K562 (cell line): ENCODE results near the gene THOP1. TPM values are rescaled to one million over a fixed set of nuclear protein-coding genes. Genes with fewer than 3 reads are reported as not detected.

ENCODE experiments used
- HMG20B ChIP-seq: fragments of 250-450 bp; sonication (Bioruptor Pico); IDR thresholded peaks from 2 replicates; pipeline ENCODE4 v1.5.0; 2021; ENCODE audit warnings: mild to moderate bottlenecking
- JUND ChIP-seq, 2 experiments: IDR thresholded peaks; 2 replicates in 1 of 2; 3 replicates in 1 of 2; pipeline ENCODE4 v1.6.1; 2011; ENCODE audit warnings: borderline replicate concordance in 2 of 2, low read depth in 2 of 2, low read length in 2 of 2, improper control_type of control experiment in 1 of 2, missing biosample characterization in 1 of 2, missing genetic modification characterization in 1 of 2, missing genetic modification reagents in 1 of 2
- KDM5B ChIP-seq: fragments of 200-600 bp; sonication (generic); IDR thresholded peaks from 2 replicates; pipeline ENCODE4 v1.6.1; 2012; ENCODE audit warnings: low read depth, mild to moderate bottlenecking, moderate library complexity, low read length, control low read depth, inconsistent platforms; ENCODE audit not compliant: insufficient replicate concordance
- NBN ChIP-seq: fragments of 450-650 bp; IDR thresholded peaks from 2 replicates; pipeline ENCODE4 v1.6.1; 2016; ENCODE audit warnings: low read depth, mild to moderate bottlenecking
- PHF21A ChIP-seq: fragments of 450-650 bp; IDR thresholded peaks from 2 replicates; pipeline ENCODE4 v1.6.1; 2017; ENCODE audit warnings: low read depth, borderline replicate concordance
- POLR2B ChIP-seq: fragments of 450-650 bp; IDR thresholded peaks from 2 replicates; pipeline ENCODE4 v1.6.1; 2018; ENCODE audit warnings: low read depth; ENCODE audit not compliant: partially characterized antibody
- SAFB ChIP-seq: fragments of 200-400 bp; formaldehyde crosslinking; IDR thresholded peaks from 2 replicates; pipeline ENCODE4 v1.6.1; 2017; ENCODE audit warnings: low read depth, low read length, borderline replicate concordance
- polyA plus RNA-seq, 8 experiments: library from polyadenylated mRNA; depleted of rRNA in 4 of 8; stranded (reverse) in 5 of 8; unstranded in 3 of 8; fragments of >200 nt; fragmentation: Nextera tagmentation in 2 of 8; fragmentation: Illumina TruSeq in 1 of 8; extraction: Ambion mirVana in 2 of 8; extraction: Trizol in 1 of 8; gene quantifications; 2 replicates each; pipeline versions ENCODE4 v1.2.1 to v1.2.3, GENCODE V29; 2011 to 2014; ENCODE audit warnings: inconsistent platforms in 1 of 8, missing spikeins in 1 of 8
- total RNA-seq, 7 experiments: library from RNA; depleted of rRNA in 6 of 7; stranded (reverse); fragments of >200 nt in 6 of 7; fragmentation: Illumina TruSeq in 2 of 7; extraction: Trizol in 2 of 7; gene quantifications; 2 replicates each; pipeline versions ENCODE4 v1.2.1 to v1.2.3, GENCODE V29; 2011 to 2021; ENCODE audit warnings: low replicate concordance in 1 of 7
- TF ChIP-seq, protein P1 (sequence below): fragments of 450-650 bp; IDR thresholded peaks from 2 replicates; pipeline ENCODE4 v1.6.1; 2016; ENCODE audit warnings: low read depth
- TF ChIP-seq, protein P2 (sequence below), 2 experiments: fragments of 450-650 bp in 1 of 2; IDR thresholded peaks; 2 replicates each; pipeline ENCODE4 v1.6.1; 2011 to 2017; ENCODE audit warnings: low read depth in 2 of 2, antibody characterized with exemption in 1 of 2, borderline replicate concordance in 1 of 2, low read length in 1 of 2, mild to moderate bottlenecking in 1 of 2, mixed read lengths in 1 of 2; ENCODE audit not compliant: control insufficient read depth in 1 of 2
- TF ChIP-seq, protein P3 (sequence below): fragments of 200-800 bp; sonication (Bioruptor generic); IDR thresholded peaks from 2 replicates; pipeline ENCODE4 v1.6.1; 2017; ENCODE audit warnings: missing genetic modification characterization, missing compliant biosample characterization

Gene THOP1
- total and polyA plus RNA-seq, 9 of the 15 experiments (the other 6 are each of a cell fraction or from before 2014, with no cell fraction given) = 1.3 to 255 (median 96.1) TPM

DNA sequence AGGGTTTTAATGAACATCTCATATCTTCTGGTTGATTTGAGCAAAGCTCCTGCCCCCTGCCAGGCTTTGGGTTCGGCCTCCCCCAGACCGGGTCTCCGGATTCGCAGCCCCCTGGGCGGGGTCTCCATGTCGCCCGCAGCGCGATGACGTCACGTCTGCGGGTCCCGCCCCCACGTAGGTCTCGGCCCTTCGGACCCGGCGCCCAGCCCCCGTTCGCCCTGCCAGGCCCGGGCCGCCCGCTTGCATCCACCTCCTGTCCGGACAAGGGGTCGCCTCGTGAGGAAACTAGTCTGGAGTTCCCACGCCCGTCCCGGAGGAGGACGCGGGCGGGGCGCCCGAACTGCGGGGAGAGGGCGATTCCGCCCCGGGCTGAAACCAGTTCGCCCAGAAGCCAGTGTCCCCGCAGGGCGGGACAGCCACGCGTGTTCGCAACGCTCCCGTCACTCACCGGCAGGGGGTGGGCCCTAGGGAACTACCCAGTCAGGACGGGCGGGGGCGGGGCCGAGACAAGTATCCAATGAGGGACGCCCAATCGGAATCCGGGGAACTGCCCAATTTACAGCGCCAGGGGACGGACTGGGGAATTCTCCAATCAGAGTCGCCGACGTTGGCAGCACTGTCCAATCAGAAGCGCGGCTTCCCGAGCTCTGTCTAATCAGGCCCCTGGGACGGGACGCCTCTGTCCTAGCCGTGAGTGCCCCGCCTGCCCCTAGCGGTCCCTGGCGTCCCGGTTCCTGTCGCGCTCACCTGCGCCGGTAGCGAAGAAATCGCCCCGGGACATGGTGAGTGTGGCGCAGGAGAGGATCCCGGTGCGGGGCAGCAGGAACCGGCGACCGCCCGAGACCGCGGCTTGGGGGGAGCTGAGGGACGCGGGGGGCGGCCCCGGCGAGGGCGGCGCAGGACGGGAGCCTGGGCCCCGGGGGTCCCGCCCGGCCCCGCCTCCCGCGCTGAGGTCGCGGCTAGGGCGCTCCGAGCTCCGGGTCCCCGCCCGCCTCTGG is 55.8 kb downstream of the THOP1 start, which contains the start of gene ZNF555 (continued):
- TF ChIP-seq, protein P1, sequence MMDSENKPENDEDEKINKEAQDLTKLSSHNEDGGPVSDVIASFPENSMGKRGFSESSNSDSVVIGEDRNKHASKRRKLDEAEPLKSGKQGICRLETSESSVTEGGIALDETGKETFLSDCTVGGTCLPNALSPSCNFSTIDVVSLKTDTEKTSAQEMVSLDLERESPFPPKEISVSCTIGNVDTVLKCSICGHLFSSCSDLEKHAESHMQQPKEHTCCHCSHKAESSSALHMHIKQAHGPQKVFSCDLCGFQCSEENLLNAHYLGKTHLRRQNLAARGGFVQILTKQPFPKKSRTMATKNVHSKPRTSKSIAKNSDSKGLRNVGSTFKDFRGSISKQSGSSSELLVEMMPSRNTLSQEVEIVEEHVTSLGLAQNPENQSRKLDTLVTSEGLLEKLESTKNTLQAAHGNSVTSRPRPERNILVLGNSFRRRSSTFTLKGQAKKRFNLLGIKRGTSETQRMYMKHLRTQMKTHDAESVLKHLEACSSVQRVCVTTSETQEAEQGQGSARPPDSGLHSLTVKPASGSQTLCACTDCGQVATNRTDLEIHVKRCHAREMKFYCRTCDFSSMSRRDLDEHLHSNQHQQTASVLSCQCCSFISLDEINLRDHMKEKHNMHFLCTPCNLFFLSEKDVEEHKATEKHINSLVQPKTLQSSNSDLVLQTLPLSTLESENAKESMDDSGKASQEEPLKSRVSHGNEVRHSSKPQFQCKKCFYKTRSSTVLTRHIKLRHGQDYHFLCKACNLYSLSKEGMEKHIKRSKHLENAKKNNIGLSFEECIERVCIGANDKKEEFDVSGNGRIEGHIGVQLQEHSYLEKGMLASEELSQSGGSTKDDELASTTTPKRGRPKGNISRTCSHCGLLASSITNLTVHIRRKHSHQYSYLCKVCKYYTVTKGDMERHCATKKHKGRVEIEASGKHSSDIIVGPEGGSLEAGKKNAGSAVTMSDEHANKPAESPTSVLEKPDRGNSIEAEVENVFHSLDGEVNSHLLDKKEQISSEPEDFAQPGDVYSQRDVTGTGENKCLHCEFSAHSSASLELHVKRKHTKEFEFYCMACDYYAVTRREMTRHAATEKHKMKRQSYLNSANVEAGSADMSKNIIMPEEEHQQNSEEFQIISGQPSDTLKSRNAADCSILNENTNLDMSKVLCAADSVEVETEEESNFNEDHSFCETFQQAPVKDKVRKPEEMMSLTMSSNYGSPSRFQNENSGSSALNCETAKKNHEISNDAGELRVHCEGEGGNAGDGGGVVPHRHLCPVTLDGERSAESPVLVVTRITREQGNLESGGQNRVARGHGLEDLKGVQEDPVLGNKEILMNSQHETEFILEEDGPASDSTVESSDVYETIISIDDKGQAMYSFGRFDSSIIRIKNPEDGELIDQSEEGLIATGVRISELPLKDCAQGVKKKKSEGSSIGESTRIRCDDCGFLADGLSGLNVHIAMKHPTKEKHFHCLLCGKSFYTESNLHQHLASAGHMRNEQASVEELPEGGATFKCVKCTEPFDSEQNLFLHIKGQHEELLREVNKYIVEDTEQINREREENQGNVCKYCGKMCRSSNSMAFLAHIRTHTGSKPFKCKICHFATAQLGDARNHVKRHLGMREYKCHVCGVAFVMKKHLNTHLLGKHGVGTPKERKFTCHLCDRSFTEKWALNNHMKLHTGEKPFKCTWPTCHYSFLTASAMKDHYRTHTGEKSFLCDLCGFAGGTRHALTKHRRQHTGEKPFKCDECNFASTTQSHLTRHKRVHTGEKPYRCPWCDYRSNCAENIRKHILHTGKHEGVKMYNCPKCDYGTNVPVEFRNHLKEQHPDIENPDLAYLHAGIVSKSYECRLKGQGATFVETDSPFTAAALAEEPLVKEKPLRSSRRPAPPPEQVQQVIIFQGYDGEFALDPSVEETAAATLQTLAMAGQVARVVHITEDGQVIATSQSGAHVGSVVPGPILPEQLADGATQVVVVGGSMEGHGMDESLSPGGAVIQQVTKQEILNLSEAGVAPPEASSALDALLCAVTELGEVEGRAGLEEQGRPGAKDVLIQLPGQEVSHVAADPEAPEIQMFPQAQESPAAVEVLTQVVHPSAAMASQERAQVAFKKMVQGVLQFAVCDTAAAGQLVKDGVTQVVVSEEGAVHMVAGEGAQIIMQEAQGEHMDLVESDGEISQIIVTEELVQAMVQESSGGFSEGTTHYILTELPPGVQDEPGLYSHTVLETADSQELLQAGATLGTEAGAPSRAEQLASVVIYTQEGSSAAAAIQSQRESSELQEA = no peak
- TF ChIP-seq POLR2B (peak; percentile 20), JUND (IDR thresholded peaks at IDR 0.05; ENCODE audit: borderline replicate concordance, low read depth, low read length) (peak; percentile 71), JUND (tag; IDR thresholded peaks at IDR 0.05; ENCODE audit: borderline replicate concordance, low read depth, low read length) (peak; percentile 45; the same call in 1 of the 3 replicates), KDM5B (peak; percentile 55), PHF21A (peak; percentile 96), NBN (peak; percentile 79), HMG20B (CRISPR knock-in tag) (no peak), SAFB (peak; percentile 100)
- TF ChIP-seq, protein P2, sequence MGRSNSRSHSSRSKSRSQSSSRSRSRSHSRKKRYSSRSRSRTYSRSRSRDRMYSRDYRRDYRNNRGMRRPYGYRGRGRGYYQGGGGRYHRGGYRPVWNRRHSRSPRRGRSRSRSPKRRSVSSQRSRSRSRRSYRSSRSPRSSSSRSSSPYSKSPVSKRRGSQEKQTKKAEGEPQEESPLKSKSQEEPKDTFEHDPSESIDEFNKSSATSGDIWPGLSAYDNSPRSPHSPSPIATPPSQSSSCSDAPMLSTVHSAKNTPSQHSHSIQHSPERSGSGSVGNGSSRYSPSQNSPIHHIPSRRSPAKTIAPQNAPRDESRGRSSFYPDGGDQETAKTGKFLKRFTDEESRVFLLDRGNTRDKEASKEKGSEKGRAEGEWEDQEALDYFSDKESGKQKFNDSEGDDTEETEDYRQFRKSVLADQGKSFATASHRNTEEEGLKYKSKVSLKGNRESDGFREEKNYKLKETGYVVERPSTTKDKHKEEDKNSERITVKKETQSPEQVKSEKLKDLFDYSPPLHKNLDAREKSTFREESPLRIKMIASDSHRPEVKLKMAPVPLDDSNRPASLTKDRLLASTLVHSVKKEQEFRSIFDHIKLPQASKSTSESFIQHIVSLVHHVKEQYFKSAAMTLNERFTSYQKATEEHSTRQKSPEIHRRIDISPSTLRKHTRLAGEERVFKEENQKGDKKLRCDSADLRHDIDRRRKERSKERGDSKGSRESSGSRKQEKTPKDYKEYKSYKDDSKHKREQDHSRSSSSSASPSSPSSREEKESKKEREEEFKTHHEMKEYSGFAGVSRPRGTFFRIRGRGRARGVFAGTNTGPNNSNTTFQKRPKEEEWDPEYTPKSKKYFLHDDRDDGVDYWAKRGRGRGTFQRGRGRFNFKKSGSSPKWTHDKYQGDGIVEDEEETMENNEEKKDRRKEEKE (IDR thresholded peaks at IDR 0.05; ENCODE audit: borderline replicate concordance in 1 of 2, control insufficient read depth in 1 of 2, low read depth in 2 of 2, low read length in 1 of 2) = no peak
- TF ChIP-seq, protein P3, sequence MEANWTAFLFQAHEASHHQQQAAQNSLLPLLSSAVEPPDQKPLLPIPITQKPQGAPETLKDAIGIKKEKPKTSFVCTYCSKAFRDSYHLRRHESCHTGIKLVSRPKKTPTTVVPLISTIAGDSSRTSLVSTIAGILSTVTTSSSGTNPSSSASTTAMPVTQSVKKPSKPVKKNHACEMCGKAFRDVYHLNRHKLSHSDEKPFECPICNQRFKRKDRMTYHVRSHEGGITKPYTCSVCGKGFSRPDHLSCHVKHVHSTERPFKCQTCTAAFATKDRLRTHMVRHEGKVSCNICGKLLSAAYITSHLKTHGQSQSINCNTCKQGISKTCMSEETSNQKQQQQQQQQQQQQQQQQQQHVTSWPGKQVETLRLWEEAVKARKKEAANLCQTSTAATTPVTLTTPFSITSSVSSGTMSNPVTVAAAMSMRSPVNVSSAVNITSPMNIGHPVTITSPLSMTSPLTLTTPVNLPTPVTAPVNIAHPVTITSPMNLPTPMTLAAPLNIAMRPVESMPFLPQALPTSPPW (CRISPR knock-in tag) = peak; percentile 73
